KOPT-K1 (cell line): ENCODE data around the gene ZMYND11.

Source experiments
- H3K27ac ChIP-seq: fragments of 200-600 bp; sonication (generic); 2 replicates; pipeline ENCODE4 v1.5.1; 2016; ENCODE audit warnings: antibody characterized with exemption, mild to moderate bottlenecking, low read depth, low read length; ENCODE audit not compliant: poor library complexity, severe bottlenecking
- H3K36me3 ChIP-seq: fragments of 200-600 bp; sonication (generic); 2 replicates; pipeline ENCODE4 v1.5.1; 2017; ENCODE audit warnings: antibody characterized with exemption, mild to moderate bottlenecking, low read length, moderate library complexity; ENCODE audit not compliant: insufficient read depth
- H3K9me3 ChIP-seq: fragments of 200-600 bp; sonication (generic); 2 replicates; pipeline ENCODE4 v1.5.1; 2017; ENCODE audit warnings: antibody characterized with exemption, low read length, mild to moderate bottlenecking; ENCODE audit not compliant: insufficient read depth, poor library complexity, severe bottlenecking

Gene ZMYND11

GRCh38 chr10:267705-268104 lies 132.4 kb downstream of the ZMYND11 start:
- H3K27ac ChIP-seq: no peak overlapping the region
- H3K9me3 ChIP-seq: no peaks in the 10 kb centered on the region
- H3K36me3 ChIP-seq: no peaks in the 10 kb centered on the region

- H3K9me3 ChIP-seq: no peaks in the 10 kb centered on the region
- no peak overlapping the region for H3K27ac ChIP-seq
- no peaks in the 10 kb centered on the region for H3K36me3 ChIP-seq
These were observed 134.3 kb downstream of the ZMYND11 start for GRCh38 chr10:269440-270074.

DNA sequence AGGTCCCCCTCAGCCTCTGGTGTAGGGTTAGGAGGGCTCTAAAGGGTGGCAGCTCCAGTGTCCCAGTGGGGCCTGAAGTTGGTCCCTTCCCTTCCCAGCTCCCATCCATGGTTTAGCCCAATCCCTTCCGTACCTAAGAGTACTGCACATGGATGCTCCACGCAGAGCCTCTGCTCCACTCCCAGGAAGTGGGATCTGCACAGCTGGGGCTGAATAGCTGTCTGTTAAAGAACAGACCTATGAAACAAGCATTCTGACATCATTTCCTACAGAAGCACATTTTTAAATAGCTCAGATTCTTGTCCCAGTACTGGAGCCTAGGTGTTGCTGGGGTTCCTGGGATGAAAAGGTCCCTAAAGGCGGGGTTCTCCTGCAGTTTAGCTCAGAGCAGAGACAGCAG lies 135.9 kb downstream of the ZMYND11 start:
- Histone ChIP-seq H3K9me3 (no peaks in the 10 kb centered on the region), H3K36me3 (no peaks in the 10 kb centered on the region), H3K27ac (no peak overlapping the region)

- no peaks in the 10 kb centered on the region for H3K9me3 ChIP-seq
- no peak overlapping the region for H3K27ac ChIP-seq
These were observed 136.5 kb downstream of the ZMYND11 start for GRCh38 chr10:271722-272121.

GRCh38 chr10:273088-273487 lies 137.8 kb downstream of the ZMYND11 start:
- no peak overlapping the region for H3K27ac ChIP-seq
- H3K9me3 ChIP-seq: no peaks in the 10 kb centered on the region

More at GRCh38 chr10:271722-272121, 136.5 kb downstream of the ZMYND11 start:
- no peaks in the 10 kb centered on the region for H3K36me3 ChIP-seq

DNA sequence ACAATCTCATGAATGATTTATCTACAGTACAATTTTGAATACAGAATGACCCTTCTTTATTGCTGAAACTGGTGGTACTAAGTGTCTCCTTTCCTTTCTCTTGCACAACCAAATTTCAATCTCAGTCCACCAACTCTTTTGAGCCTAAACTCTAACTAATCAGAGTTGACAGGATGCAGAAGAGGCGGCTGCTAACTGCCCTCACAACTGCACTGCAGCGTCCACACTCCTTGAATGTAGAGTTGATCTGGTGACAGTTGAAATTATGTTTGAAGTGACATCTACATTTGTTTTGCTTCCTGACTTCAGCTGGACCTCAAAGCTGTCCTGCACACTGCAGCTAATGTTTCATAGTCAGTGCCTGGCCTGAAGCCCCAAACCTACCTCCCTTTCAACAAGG lies 139.6 kb downstream of the ZMYND11 start:
- H3K27ac ChIP-seq: no peak overlapping the region
- no peaks in the 10 kb centered on the region for H3K9me3 ChIP-seq
- H3K36me3 ChIP-seq: no peaks in the 10 kb centered on the region

More at GRCh38 chr10:273088-273487, 137.8 kb downstream of the ZMYND11 start:
- no peaks in the 10 kb centered on the region for H3K36me3 ChIP-seq

GRCh38 chr10:275680-276079 lies 140.4 kb downstream of the ZMYND11 start:
- Histone ChIP-seq H3K27ac (no peak overlapping the region), H3K9me3 (no peaks in the 10 kb centered on the region), H3K36me3 (no peaks in the 10 kb centered on the region)

DNA sequence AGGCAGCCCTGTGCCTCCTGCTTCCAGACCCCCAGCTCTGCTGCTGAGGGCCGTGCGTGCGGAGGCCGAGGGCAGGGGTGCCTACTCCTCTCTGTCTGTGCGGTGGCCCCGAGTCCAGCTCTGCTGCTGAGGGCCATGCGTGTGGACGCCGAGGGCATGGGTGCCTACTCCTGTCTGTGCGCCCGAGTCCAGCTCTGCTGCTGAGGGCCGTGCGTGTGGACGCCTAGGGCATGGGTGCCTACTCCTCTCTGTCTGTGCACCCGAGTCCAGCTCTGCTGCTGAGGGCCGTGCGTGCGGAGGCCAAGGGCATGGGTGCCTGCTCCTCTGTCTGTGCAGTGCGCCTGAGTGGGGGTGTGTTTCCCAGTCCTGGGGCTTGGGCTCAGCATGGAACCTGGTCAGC lies 142.7 kb downstream of the ZMYND11 start:
- H3K27ac ChIP-seq: no peak overlapping the region
- H3K9me3 ChIP-seq: no peaks in the 10 kb centered on the region
- no peaks in the 10 kb centered on the region for H3K36me3 ChIP-seq

GRCh38 chr10:278707-279106 lies 143.5 kb downstream of the ZMYND11 start:
- H3K36me3 ChIP-seq: no peaks in the 10 kb centered on the region

DNA sequence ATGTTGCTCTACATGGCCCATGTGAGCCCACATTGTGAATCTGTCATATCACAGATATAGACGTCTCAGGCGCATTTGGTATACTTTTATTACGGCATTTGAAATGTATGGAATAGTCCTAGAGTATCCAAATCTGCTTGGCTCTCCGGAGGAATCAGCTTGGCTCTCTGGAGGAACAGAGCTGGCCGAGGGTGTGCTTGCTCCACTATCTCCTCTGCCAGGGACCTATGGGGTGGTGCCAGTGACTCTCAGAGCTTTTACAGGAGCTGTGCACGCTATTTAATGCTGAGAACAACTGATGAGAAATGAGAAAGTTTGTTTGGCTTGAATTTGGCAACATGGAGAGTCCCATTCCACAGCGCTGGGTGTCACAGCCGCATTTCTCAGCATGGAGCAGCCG lies 144.0 kb downstream of the ZMYND11 start:
- no peaks in the 10 kb centered on the region for H3K9me3 ChIP-seq
- no peaks in the 10 kb centered on the region for H3K36me3 ChIP-seq

More at GRCh38 chr10:278707-279106, 143.5 kb downstream of the ZMYND11 start:
- H3K27ac ChIP-seq: no peak overlapping the region
- H3K9me3 ChIP-seq: no peaks in the 10 kb centered on the region

DNA sequence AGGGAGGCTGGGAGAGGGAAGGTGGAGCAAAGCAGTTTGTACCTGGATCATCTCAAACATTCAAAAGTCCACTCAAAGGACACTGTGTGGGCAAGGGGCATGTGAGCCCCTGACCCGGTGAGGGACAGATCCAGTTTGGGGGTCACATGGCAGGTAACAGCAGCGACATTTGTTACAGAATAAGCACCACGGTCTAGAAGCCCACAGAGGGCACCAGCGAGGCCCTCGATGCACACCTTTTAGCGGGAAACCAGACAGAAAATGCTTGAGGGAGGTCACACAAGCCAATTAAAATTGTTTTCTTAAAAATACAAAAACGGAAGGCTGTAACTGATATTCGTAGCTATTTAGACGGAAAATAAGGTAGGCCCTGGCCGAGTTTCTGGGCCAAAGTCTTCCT lies 144.4 kb downstream of the ZMYND11 start:
- Histone ChIP-seq H3K9me3 (no peaks in the 10 kb centered on the region), H3K36me3 (no peaks in the 10 kb centered on the region), H3K27ac (no peak overlapping the region)

More for the DNA sequence above, 144.0 kb downstream of the ZMYND11 start:
- no peak overlapping the region for H3K27ac ChIP-seq

GRCh38 chr10:282294-283139 lies 147.3 kb downstream of the ZMYND11 start:
- Histone ChIP-seq H3K9me3 (no peaks in the 10 kb centered on the region), H3K36me3 (no peaks in the 10 kb centered on the region), H3K27ac (no peak overlapping the region)

DNA sequence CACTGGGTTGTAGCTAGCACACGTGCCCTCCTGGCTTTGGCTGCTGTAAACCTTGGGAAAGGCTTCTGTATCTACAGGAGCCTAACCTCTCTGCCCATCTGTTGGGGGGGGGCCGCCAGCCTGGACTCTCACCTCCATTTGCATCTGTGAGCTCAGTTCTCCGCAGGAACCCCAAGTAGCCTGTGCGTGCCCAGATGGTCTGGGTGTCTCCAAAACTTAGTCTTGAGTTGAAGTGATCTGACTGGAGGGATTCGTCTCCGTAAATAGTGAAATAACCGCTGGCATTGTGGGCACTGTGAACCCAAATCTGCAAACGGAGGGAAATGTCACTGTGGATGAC lies 147.9 kb downstream of the ZMYND11 start:
- no peaks in the 10 kb centered on the region for H3K36me3 ChIP-seq
- no peak overlapping the region for H3K27ac ChIP-seq
- no peaks in the 10 kb centered on the region for H3K9me3 ChIP-seq

DNA sequence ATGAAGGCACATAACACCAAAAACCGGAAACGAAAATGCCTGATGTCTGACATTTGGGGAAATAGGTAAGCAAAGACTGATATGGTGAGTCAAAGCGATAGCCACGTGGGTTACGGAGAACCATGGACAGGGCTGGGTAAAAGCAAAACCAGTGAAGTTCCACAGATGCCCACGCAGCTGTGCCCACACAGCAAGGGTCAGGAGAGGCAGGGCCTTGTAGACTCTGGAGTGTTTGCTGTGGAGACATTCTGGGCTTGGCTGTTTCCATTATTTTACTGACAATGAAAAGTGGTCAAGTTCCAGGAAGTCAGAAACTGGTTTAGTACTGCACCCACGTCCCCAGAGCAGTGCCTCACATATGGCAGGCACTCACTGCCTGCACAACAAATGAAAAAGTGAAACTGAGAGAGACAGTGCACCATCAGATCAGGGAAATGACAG lies 148.7 kb downstream of the ZMYND11 start:
- no peak overlapping the region for H3K27ac ChIP-seq

GRCh38 chr10:285216-285615 lies 150.0 kb downstream of the ZMYND11 start:
- H3K27ac ChIP-seq: no peak overlapping the region
- H3K9me3 ChIP-seq: no peaks in the 10 kb centered on the region
- H3K36me3 ChIP-seq: no peaks in the 10 kb centered on the region

More for the DNA sequence above, 148.7 kb downstream of the ZMYND11 start:
- H3K9me3 ChIP-seq: no peaks in the 10 kb centered on the region
- no peaks in the 10 kb centered on the region for H3K36me3 ChIP-seq
